HepG2 (cell line): ENCODE data around the gene NPHP4. TPM values are rescaled to one million over a fixed set of nuclear protein-coding genes. Genes with fewer than 3 reads are reported as not detected.

Experiments used
- ATAC-seq: fragments of 200-7000 bp; cut with Tn5 transposase; 3 replicates; pipeline ENCODE4 v1.9.1; 2020; ENCODE audit warnings: mild to moderate bottlenecking, moderate library complexity
- BruUV-seq: library from RNA; stranded (reverse); fragments of 400-500 nt; replicated peaks from 2 replicates; lab custom pipeline; 2021; lab: Mats Ljungman, UMichigan
- CTCF ChIA-PET: fragments of 300-600 bp; formaldehyde crosslinking; extraction: SDS; loops from one replicate; lab custom pipeline; 2021; ENCODE audit warnings: low total read pairs, inconsistent platforms, low intra/inter-chr PET ratio; lab: Yijun Ruan, JAX
- POLR2A ChIA-PET: fragments of 350-600 bp; sonication (Branson Sonifier 250); formaldehyde crosslinking; loops from one replicate; lab custom pipeline; 2020; ENCODE audit warnings: antibody characterized with exemption, inconsistent platforms; lab: Yijun Ruan, JAX
- DNase-seq: peaks from one replicate; pipeline ENCODE4 v3.0.0-alpha.2; 2015; ENCODE audit warnings: low spot score
- FAIRE-seq: peaks from 3 replicates; lab custom pipeline; 2011; peaks lifted over from hg19 to GRCh38; lab: Jason Lieb, UNC
- H2AFZ ChIP-seq: one replicate; pipeline ENCODE4 v1.6.1; 2011; ENCODE audit warnings: low read length, inconsistent platforms
- H3K27ac ChIP-seq: fragments of 300-600 bp; 3 replicates; pipeline ENCODE4 v1.8.0; 2011; ENCODE audit warnings: mixed run types, mild to moderate bottlenecking, mixed read lengths, low read length, inconsistent platforms; ENCODE audit not compliant: insufficient read depth; ENCODE audit errors: extremely low read length
- H3K27me3 ChIP-seq, 2 experiments: fragments of 200-600 bp in 1 of 2; 2 replicates in 1 of 2; 3 replicates in 1 of 2; pipeline versions ENCODE4 v1.6.0 to v1.8.0; 2011; ENCODE audit warnings: low read length in 2 of 2, mild to moderate bottlenecking in 2 of 2, moderate library complexity in 2 of 2, inconsistent platforms in 1 of 2; ENCODE audit not compliant: insufficient read depth in 2 of 2, control insufficient read depth in 1 of 2
- H3K36me3 ChIP-seq, 2 experiments: fragments of 200-600 bp in 1 of 2; replicated peaks in 1 of 2; 2 replicates in 1 of 2; 3 replicates in 1 of 2; pipeline versions ENCODE4 v1.5.1 to v1.8.0; 2011; ENCODE audit warnings: low read length in 2 of 2, inconsistent platforms in 1 of 2; ENCODE audit not compliant: insufficient read depth in 2 of 2, control insufficient read depth in 1 of 2
- H3K4me1 ChIP-seq: 2 replicates; pipeline ENCODE4 v1.5.1; 2012; ENCODE audit warnings: low read length, inconsistent platforms; ENCODE audit not compliant: insufficient read depth
- H3K4me2 ChIP-seq: 2 replicates; pipeline ENCODE4 v1.6.0; 2011; ENCODE audit warnings: low read depth, low read length, inconsistent platforms
- H3K4me3 ChIP-seq, 3 experiments: fragments of 200-600 bp in 1 of 3; sonication (generic), shearing (Covaris generic) in 1 of 3; replicated peaks in 1 of 3; 2 replicates each; pipeline ENCODE4 v1.5.1; 2011 to 2016; ENCODE audit warnings: low read length in 3 of 3, inconsistent platforms in 2 of 3, low read depth in 2 of 3, mild to moderate bottlenecking in 2 of 3, control low read depth in 1 of 3, mixed read lengths in 1 of 3; ENCODE audit not compliant: insufficient read depth in 1 of 3
- H3K79me2 ChIP-seq: one replicate; pipeline ENCODE4 v1.6.1; 2011; ENCODE audit warnings: low read length, inconsistent platforms; ENCODE audit not compliant: insufficient read depth
- H3K9ac ChIP-seq: 2 replicates; pipeline ENCODE4 v1.6.0; 2011; ENCODE audit warnings: mild to moderate bottlenecking, low read depth, low read length, inconsistent platforms; ENCODE audit not compliant: insufficient read depth
- H3K9me3 ChIP-seq: 2 replicates; pipeline ENCODE4 v1.5.1; 2012; ENCODE audit warnings: mild to moderate bottlenecking, low read length
- H4K20me1 ChIP-seq: 2 replicates; pipeline ENCODE4 v1.6.0; 2011; ENCODE audit warnings: inconsistent platforms, mild to moderate bottlenecking, low read length, moderate library complexity; ENCODE audit not compliant: insufficient read depth
- FOXA3 ChIP-seq: IDR thresholded peaks from 2 replicates; pipeline ENCODE4 v1.6.1; 2016; ENCODE audit warnings: missing genetic modification reagents, missing compliant biosample characterization
- KDM1A ChIP-seq: IDR thresholded peaks from 2 replicates; pipeline ENCODE4 v1.6.1; 2016; ENCODE audit warnings: missing compliant biosample characterization
- KLF12 ChIP-seq: sonication (generic); formaldehyde crosslinking; IDR thresholded peaks from 2 replicates; pipeline ENCODE4 v1.4.0; 2020; ENCODE audit warnings: missing genetic modification reagents, borderline replicate concordance
- KMT2B ChIP-seq: IDR thresholded peaks from 2 replicates; pipeline ENCODE4 v1.6.1; 2016; ENCODE audit warnings: missing genetic modification reagents, missing compliant biosample characterization
- MEF2D ChIP-seq: sonication (generic); formaldehyde crosslinking; IDR thresholded peaks from 2 replicates; pipeline ENCODE4 v1.5.1; 2020; ENCODE audit warnings: mild to moderate bottlenecking, missing genetic modification reagents
- NCOR1 ChIP-seq: fragments of 200-600 bp; sonication (generic); IDR thresholded peaks from 2 replicates; pipeline ENCODE4 v1.7.0; 2017; ENCODE audit warnings: antibody characterized with exemption, low read length, borderline replicate concordance
- NFYB ChIP-seq: sonication (generic); formaldehyde crosslinking; IDR thresholded peaks from 2 replicates; pipeline ENCODE4 v1.4.0; 2020; ENCODE audit warnings: missing genetic modification reagents
- PAWR ChIP-seq: sonication (generic); formaldehyde crosslinking; IDR thresholded peaks from 2 replicates; pipeline ENCODE4 v1.4.0; 2020; ENCODE audit warnings: missing genetic modification reagents, mild to moderate bottlenecking, borderline replicate concordance
- PHF5A ChIP-seq: IDR thresholded peaks from one replicate; pipeline ENCODE4 v1.6.1; 2018; ENCODE audit warnings: low read depth, missing genetic modification reagents; ENCODE audit not compliant: unreplicated experiment
- SP140L ChIP-seq: sonication (generic); formaldehyde crosslinking; IDR thresholded peaks from 2 replicates; pipeline ENCODE4 v1.4.0; 2020; ENCODE audit warnings: missing genetic modification reagents, borderline replicate concordance
- TBX2 ChIP-seq: sonication (generic); formaldehyde crosslinking; IDR thresholded peaks from 2 replicates; pipeline ENCODE4 v1.5.0; 2020; ENCODE audit warnings: missing genetic modification reagents, mild to moderate bottlenecking, borderline replicate concordance
- TOPORS ChIP-seq: sonication (generic); formaldehyde crosslinking; IDR thresholded peaks from 2 replicates; pipeline ENCODE4 v1.8.0; 2023; ENCODE audit warnings: mild to moderate bottlenecking, missing genetic modification reagents
- ZIK1 ChIP-seq: sonication (generic); formaldehyde crosslinking; IDR thresholded peaks from 2 replicates; pipeline ENCODE4 v1.5.0; 2020; ENCODE audit warnings: mild to moderate bottlenecking, low read depth, missing genetic modification reagents, borderline replicate concordance
- ZNF451 ChIP-seq: sonication (generic); formaldehyde crosslinking; IDR thresholded peaks from 2 replicates; pipeline ENCODE4 v1.5.0; 2020; ENCODE audit warnings: mild to moderate bottlenecking, missing genetic modification reagents
- ZNF484 ChIP-seq: sonication (generic); formaldehyde crosslinking; IDR thresholded peaks from 2 replicates; pipeline ENCODE4 v1.5.1; 2020; ENCODE audit warnings: mild to moderate bottlenecking, low read depth, missing genetic modification reagents, borderline replicate concordance
- ZSCAN12 ChIP-seq: sonication (generic); formaldehyde crosslinking; IDR thresholded peaks from 2 replicates; pipeline ENCODE4 v1.9.0; 2021; ENCODE audit warnings: mild to moderate bottlenecking, missing genetic modification reagents
- WGBS: methylation state at CpG from one replicate; pipeline ENCODE4 v1.1.6; 2017; ENCODE audit warnings: low lambda C conversion rate; 5-methylcytosine and 5-hydroxymethylcytosine counted together
- in situ Hi-C: cut with HindIII; loops from 2 replicates; pipeline ENCODE4 v1.10.0; 2017; ENCODE audit warnings: low pct_unique_long_range_greater_than_20kb; ENCODE audit not compliant: extremely low pct_ligation_motif_present
- intact Hi-C: fragments of 100-400 bp; cut with micrococcal nuclease; formaldehyde crosslinking; loops from one replicate; pipeline ENCODE4 v1.10.0; 2022; ENCODE audit not compliant: unreplicated experiment
- polyA plus RNA-seq, 8 experiments: library from polyadenylated mRNA; depleted of rRNA in 3 of 8; stranded (reverse) in 7 of 8; unstranded in 1 of 8; fragments of >200 nt; fragmentation: Illumina TruSeq in 4 of 8; extraction: Trizol in 4 of 8; gene quantifications; 2 replicates each; pipeline versions ENCODE4 v1.2.1 to v1.2.3, GENCODE V29; 2011 to 2016; ENCODE audit warnings: low read depth in 4 of 8, missing spikeins in 1 of 8, mixed read lengths in 1 of 8; ENCODE audit not compliant: insufficient read depth in 1 of 8
- total RNA-seq, 5 experiments: library from RNA; depleted of rRNA; stranded (reverse); fragments of >200 nt; fragmentation: Illumina TruSeq; extraction: Trizol; gene quantifications; 2 replicates each; pipeline ENCODE4 v1.2.3, GENCODE V29; 2016; ENCODE audit warnings: low read depth in 1 of 5
- TF ChIP-seq, protein P1 (sequence below): sonication (generic); formaldehyde crosslinking; IDR thresholded peaks from 2 replicates; pipeline ENCODE4 v1.5.0; 2020; ENCODE audit warnings: missing genetic modification reagents
- TF ChIP-seq, protein P2 (sequence below): sonication (generic); formaldehyde crosslinking; IDR thresholded peaks from 2 replicates; pipeline ENCODE4 v1.4.0; 2020; ENCODE audit warnings: mild to moderate bottlenecking, missing genetic modification reagents

The NPHP4 gene
- total and polyA plus RNA-seq, 2 of the 13 experiments (the other 11 are each of a cell fraction or from before 2014, with no cell fraction given): 4.4 to 6.8 TPM

DNA sequence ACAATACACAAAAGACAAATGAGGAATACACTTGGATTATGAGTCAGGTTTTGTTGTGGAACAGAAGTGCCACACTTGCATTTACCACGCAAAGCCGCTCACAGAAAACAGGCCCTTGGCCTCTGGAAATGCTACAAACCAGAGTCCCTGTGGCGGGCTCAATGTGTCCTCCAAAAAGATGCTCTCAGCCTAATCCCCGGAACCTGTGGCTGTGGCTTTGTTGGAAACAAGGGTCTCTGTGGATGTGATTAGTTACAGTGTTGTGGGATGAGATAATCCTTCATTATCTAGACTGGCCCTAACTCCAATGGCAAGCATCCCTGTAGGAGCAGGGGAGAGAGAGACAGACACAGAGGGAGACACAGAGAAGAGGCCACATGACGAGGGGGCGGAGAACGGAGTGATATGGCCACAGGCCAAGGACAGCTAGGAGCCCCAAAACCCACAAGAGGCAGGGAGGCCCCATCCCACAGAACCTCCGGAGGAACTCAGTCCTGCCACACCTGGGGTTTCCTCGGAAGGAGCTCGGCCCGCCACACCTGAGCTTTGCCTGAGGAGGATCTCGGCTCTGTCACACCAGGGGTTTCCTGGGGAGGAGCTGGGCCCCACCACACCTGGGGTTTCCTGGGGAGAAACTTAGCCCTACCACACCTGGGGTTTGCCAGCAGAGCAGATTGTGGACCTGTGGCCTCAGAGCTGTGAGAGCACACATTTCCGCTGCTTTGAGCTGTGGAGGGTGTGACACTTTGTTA, 55.4 kb downstream of the NPHP4 start:
- no peaks in the 10 kb centered on the region for H3K79me2 ChIP-seq
- no peak overlapping the region for H3K27ac ChIP-seq
- H3K27me3 ChIP-seq: no peaks in the 10 kb centered on the region
- H3K36me3 ChIP-seq: peaks cover 0 to 16% of the 10 kb centered on the region in 2 experiments; a peak in 4 of 5 replicates
- WGBS: 99% methylated on average over 7 of the region's 13 CpGs
- H3K4me1 ChIP-seq: peaks cover 33% of the 10 kb centered on the region
- H3K9me3 ChIP-seq: no peaks in the 10 kb centered on the region
- no peak overlapping the region for H2AFZ ChIP-seq
- ATAC-seq: no peak
- no peak overlapping the region for H3K4me2 ChIP-seq
- TF ChIP-seq, protein P1, sequence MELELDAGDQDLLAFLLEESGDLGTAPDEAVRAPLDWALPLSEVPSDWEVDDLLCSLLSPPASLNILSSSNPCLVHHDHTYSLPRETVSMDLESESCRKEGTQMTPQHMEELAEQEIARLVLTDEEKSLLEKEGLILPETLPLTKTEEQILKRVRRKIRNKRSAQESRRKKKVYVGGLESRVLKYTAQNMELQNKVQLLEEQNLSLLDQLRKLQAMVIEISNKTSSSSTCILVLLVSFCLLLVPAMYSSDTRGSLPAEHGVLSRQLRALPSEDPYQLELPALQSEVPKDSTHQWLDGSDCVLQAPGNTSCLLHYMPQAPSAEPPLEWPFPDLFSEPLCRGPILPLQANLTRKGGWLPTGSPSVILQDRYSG: no peak
- TF ChIP-seq, protein P2, sequence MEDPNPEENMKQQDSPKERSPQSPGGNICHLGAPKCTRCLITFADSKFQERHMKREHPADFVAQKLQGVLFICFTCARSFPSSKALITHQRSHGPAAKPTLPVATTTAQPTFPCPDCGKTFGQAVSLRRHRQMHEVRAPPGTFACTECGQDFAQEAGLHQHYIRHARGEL (CRISPR knock-in tag): no peak
- no peak for TF ChIP-seq SP140L (CRISPR knock-in tag)
- no peak for TF ChIP-seq KMT2B
- no peak for TF ChIP-seq FOXA3
- TF ChIP-seq PHF5A: no peak
- no peak for TF ChIP-seq NFYB (CRISPR knock-in tag)
- no peak for TF ChIP-seq MEF2D (CRISPR knock-in tag)
- TF ChIP-seq PAWR (CRISPR knock-in tag): no peak
- no peak for TF ChIP-seq TOPORS (CRISPR knock-in tag)
- TF ChIP-seq ZNF451: no peak
- TF ChIP-seq KLF12 (CRISPR knock-in tag): no peak
- no peak for TF ChIP-seq ZNF484 (CRISPR knock-in tag)
- TF ChIP-seq ZSCAN12 (CRISPR knock-in tag): no peak
- TF ChIP-seq TBX2: no peak
- TF ChIP-seq ZIK1 (CRISPR knock-in tag): no peak
- TF ChIP-seq NCOR1: no peak
- TF ChIP-seq KDM1A: no peak
- no peak for FAIRE-seq
- no peak overlapping the region for H3K9ac ChIP-seq
- intact Hi-C loops (no loop called here), in situ Hi-C loops (no loop called here)
- BruUV-seq: no TSS peak
- H4K20me1 ChIP-seq: no peaks in the 10 kb centered on the region
- no peak for DNase-seq
- POLR2A ChIA-PET: no interaction called here
- CTCF ChIA-PET: no interaction called here
- no peak overlapping the region for H3K4me3 ChIP-seq
